Ishikawa (cell line): ENCODE data around the gene BIRC5.

Experiments
- CEBPB ChIP-seq: IDR thresholded peaks from 2 replicates; pipeline ENCODE4 v1.6.1; 2012
- CREB1 ChIP-seq: IDR thresholded peaks from 2 replicates; pipeline ENCODE4 v1.6.1; 2012; ENCODE audit warnings: low read depth
- EGR1 ChIP-seq: IDR thresholded peaks from 2 replicates; pipeline ENCODE4 v1.6.1; 2012
- EP300 ChIP-seq: IDR thresholded peaks from 2 replicates; pipeline ENCODE4 v1.6.1; 2012; ENCODE audit warnings: borderline replicate concordance
- NFIC ChIP-seq: IDR thresholded peaks from 2 replicates; pipeline ENCODE4 v1.6.1; 2012
- TAF1 ChIP-seq: IDR thresholded peaks from 2 replicates; pipeline ENCODE4 v1.6.1; 2012; ENCODE audit warnings: low read depth, mild to moderate bottlenecking
- YY1 ChIP-seq: IDR thresholded peaks from 2 replicates; pipeline ENCODE4 v1.6.1; 2012; ENCODE audit warnings: low read depth
- TF ChIP-seq, protein P1 (sequence below): IDR thresholded peaks from 2 replicates; pipeline ENCODE4 v1.6.1; 2012
- TF ChIP-seq, protein P2 (sequence below): IDR thresholded peaks from 2 replicates; pipeline ENCODE4 v1.6.1; 2012
- TF ChIP-seq, protein P3 (sequence below): IDR thresholded peaks from 2 replicates; pipeline ENCODE4 v1.6.1; 2012; ENCODE audit warnings: low read depth, mild to moderate bottlenecking

DNA sequence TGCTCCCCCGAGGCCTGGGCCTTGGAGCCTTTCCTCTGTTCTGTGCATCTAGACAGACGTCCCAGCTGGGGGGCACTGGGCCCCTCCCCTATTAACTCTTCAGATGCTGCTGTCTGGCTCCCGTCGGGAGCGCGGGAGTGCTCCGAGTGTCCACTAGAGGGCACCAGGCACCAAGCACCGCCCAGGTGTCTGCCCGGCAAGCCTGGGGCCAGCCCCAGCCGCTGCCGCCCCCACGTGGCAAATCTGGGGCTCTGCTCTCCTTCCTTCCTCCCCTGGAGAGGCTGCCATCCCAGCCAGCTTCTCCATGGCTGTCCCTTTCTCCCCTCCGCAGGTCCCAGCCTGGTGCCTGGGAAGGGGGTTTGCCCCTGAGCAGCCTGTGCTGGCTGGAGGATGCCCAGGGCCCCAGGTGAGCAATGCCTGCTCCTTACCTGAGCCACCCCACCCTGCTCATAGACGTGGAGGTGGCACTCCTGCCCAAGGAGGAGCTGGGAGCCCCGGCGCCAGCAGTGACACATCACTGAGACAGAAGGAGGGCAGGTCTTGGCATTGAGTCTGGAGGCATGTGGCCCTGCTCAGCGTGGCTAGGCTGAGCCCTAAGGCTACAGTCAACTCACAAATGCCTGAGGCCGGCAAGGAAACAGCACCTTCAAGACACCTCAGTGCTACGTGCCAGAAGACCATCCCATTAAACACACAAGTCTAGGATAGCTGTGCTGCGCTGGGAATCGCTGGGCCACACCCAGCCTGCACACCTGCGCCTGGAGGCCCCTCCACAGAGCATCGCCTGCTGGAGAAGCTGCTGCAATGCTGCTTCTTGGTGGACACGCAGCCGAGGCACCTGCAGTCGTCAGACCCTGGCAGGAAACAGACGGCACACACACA, 37.1 kb downstream of the BIRC5 start:
- TF ChIP-seq EP300 (no peak), NFIC (peak; percentile 20), TAF1 (no peak), CEBPB (no peak), YY1 (no peak), EGR1 (no peak), CREB1 (no peak)
- TF ChIP-seq, protein P1, sequence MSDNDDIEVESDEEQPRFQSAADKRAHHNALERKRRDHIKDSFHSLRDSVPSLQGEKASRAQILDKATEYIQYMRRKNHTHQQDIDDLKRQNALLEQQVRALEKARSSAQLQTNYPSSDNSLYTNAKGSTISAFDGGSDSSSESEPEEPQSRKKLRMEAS: peak; percentile 61
- TF ChIP-seq, protein P2, sequence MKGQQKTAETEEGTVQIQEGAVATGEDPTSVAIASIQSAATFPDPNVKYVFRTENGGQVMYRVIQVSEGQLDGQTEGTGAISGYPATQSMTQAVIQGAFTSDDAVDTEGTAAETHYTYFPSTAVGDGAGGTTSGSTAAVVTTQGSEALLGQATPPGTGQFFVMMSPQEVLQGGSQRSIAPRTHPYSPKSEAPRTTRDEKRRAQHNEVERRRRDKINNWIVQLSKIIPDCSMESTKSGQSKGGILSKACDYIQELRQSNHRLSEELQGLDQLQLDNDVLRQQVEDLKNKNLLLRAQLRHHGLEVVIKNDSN: peak; percentile 66
- TF ChIP-seq, protein P3, sequence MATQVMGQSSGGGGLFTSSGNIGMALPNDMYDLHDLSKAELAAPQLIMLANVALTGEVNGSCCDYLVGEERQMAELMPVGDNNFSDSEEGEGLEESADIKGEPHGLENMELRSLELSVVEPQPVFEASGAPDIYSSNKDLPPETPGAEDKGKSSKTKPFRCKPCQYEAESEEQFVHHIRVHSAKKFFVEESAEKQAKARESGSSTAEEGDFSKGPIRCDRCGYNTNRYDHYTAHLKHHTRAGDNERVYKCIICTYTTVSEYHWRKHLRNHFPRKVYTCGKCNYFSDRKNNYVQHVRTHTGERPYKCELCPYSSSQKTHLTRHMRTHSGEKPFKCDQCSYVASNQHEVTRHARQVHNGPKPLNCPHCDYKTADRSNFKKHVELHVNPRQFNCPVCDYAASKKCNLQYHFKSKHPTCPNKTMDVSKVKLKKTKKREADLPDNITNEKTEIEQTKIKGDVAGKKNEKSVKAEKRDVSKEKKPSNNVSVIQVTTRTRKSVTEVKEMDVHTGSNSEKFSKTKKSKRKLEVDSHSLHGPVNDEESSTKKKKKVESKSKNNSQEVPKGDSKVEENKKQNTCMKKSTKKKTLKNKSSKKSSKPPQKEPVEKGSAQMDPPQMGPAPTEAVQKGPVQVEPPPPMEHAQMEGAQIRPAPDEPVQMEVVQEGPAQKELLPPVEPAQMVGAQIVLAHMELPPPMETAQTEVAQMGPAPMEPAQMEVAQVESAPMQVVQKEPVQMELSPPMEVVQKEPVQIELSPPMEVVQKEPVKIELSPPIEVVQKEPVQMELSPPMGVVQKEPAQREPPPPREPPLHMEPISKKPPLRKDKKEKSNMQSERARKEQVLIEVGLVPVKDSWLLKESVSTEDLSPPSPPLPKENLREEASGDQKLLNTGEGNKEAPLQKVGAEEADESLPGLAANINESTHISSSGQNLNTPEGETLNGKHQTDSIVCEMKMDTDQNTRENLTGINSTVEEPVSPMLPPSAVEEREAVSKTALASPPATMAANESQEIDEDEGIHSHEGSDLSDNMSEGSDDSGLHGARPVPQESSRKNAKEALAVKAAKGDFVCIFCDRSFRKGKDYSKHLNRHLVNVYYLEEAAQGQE: no peak
